Pancreas (tissue), 10 donors: ENCODE results near the gene MMS19. TPM values are rescaled to one million over a fixed set of nuclear protein-coding genes. Genes with fewer than 3 reads are reported as not detected.

Source experiments
- ATAC-seq, 4 donors: fragments of 200-7000 bp; cut with Tn5 transposase; one replicate each; pipeline versions ENCODE4 v1.8.0 to v1.9.1; 2020; ENCODE audit warnings: mild to moderate bottlenecking in 4 of 4, moderate library complexity in 4 of 4
- DNase-seq, 6 donors: peaks; one replicate each; pipeline ENCODE4 v3.0.0-alpha.2; 2020
- FAIRE-seq: peaks from 2 replicates; lab custom pipeline; 2012; peaks lifted over from hg19 to GRCh38; lab: Jason Lieb, UNC
- H3K27ac ChIP-seq, 4 donors: fragments of 200-600 bp; sonication (generic); 1 replicate in 3 of 4; 2 replicates in 1 of 4; pipeline versions ENCODE4 v1.5.0 to v1.8.0; 2020
- H3K27me3 ChIP-seq, 4 donors: fragments of 200-600 bp; one replicate each; pipeline ENCODE4 v1.8.0; 2021
- H3K36me3 ChIP-seq, 3 donors: fragments of 200-600 bp; sonication (generic) in 1 of 3; one replicate each; pipeline versions ENCODE4 v1.5.0 to v1.8.0; 2020 to 2021
- H3K4me1 ChIP-seq, 3 donors: fragments of 200-600 bp; one replicate each; pipeline ENCODE4 v1.8.0; 2021
- H3K4me3 ChIP-seq, 4 donors: fragments of 200-600 bp; sonication (generic) in 2 of 4; one replicate each; pipeline versions ENCODE4 v1.5.0 to v1.8.0; 2020 to 2021
- H3K9me3 ChIP-seq, 4 donors: fragments of 200-600 bp; one replicate each; pipeline ENCODE4 v1.8.0; 2021
- WGBS, 2 donors: extraction: QIAGEN DNeasy Blood & Tissue Kit; methylation state at CpG; one replicate each; pipeline ENCODE4 v1.1.7; 2013; 5-methylcytosine and 5-hydroxymethylcytosine counted together
- intact Hi-C, 3 donors: fragments of 100-400 bp; cut with DNase I; formaldehyde crosslinking; loops; one replicate each; pipeline versions ENCODE4 v1.11.1 to v1.14.2; 2022
- polyA plus RNA-seq, 2 donors: library from polyadenylated mRNA; stranded (reverse); fragments of 200-250 nt; gene quantifications; one replicate each; pipeline ENCODE4 v1.2.3, GENCODE V29; 2013
- total RNA-seq, 6 donors: library from RNA; stranded (reverse); fragmentation: NEBNext Ultra II Directional in 4 of 6; extraction: Animal tissue kit (Norgen Biotek cat#: 25700) in 4 of 6; gene quantifications; one replicate each; pipeline versions ENCODE4 v1.2.1 to v1.2.4, GENCODE V29; 2021 to 2023
- TF ChIP-seq, protein P1 (sequence below), 4 donors: fragments of 200-600 bp; sonication (generic) in 3 of 4; IDR thresholded peaks; one replicate each; pipeline versions ENCODE4 v1.5.0 to v1.8.0; 2021; ENCODE audit warnings: antibody characterized with exemption in 4 of 4
- donor health status: healthy with polysubstance abuse.
- donor health status: DM: no; HTN: no; CAD: no; lungs with moderate emphysema.
- donor health status: DM: no; HTN: no; CAD: no.
- donor health status: control.
- donor health status: control.
- donor health status: Bipolar disorder and iron deficiency.
- donor health status: DM: yes; HTN: yes; CAD: no.
- donor health status: DM: no; HTN: no; CAD: no.
- donor health status: DM: no; HTN: no; CAD: no.
- donor health status: DM: yes; HTN: yes; CAD: no.

Gene MMS19
- total and polyA plus RNA-seq, 8 donors = 18.0 to 65.7 (median 24.6) TPM

DNA sequence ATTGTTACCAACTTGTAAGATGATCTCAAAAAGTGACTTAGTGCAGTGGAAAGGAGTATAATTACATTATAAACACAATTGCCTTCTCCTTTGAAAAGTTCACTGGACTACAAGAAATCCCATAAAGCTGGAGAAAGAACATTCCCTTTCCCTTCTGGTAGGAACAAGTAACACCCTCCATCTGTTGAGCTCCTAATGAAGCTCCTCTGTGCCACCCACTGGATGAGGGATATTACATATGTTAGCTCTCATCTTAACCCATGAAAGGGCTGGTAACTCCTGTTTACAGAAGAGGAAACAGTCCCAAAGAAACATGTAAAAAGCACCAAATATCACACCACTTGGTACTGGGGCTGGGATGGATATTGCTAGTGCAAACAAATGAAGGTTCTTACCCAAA, 64.2 kb downstream of the MMS19 start:
- Histone ChIP-seq H3K4me3 (no peak overlapping the region), H3K36me3 (peaks cover 5 to 59% (median 21%) of the 10 kb centered on the region in 3 donors), H3K27me3 (no peaks in the 10 kb centered on the region), H3K27ac (no peak overlapping the region), H3K4me1 (no peaks in the 10 kb centered on the region), H3K9me3 (no peaks in the 10 kb centered on the region)
- FAIRE-seq = no peak
- DNase-seq = no peak
- ATAC-seq = peak in 1 of 4 donors; percentile 29
- intact Hi-C loops = no loop called here
- TF ChIP-seq, protein P1, sequence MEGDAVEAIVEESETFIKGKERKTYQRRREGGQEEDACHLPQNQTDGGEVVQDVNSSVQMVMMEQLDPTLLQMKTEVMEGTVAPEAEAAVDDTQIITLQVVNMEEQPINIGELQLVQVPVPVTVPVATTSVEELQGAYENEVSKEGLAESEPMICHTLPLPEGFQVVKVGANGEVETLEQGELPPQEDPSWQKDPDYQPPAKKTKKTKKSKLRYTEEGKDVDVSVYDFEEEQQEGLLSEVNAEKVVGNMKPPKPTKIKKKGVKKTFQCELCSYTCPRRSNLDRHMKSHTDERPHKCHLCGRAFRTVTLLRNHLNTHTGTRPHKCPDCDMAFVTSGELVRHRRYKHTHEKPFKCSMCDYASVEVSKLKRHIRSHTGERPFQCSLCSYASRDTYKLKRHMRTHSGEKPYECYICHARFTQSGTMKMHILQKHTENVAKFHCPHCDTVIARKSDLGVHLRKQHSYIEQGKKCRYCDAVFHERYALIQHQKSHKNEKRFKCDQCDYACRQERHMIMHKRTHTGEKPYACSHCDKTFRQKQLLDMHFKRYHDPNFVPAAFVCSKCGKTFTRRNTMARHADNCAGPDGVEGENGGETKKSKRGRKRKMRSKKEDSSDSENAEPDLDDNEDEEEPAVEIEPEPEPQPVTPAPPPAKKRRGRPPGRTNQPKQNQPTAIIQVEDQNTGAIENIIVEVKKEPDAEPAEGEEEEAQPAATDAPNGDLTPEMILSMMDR (IDR thresholded peaks at IDR 0.05) = no peak

DNA sequence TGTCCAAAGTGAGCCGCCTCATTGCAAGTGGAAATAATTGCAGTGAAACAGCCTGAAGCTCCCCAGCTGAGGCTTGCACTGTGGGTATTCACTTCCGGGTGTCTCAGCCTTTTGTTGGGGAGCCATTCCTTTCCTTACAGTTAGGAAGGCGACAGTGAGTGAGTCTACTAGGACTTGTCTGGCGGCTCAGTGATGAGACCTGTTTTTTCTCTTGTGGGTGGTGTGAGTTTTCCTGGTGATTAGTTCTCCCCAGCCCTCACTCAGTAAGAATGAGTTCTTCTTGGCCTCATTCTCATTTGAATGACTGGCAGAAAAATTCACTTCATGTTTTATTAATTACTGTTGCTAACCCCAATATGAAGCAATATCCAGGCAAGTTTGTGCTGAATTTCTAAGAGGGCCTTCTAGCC, 69.6 kb downstream of the MMS19 start:
- H3K9me3 ChIP-seq = no peaks in the 10 kb centered on the region
- ATAC-seq (no peak), DNase-seq (no peak), FAIRE-seq (no peak)
- 71 to 72% methylated on average over 4 of the region's 4 CpGs for WGBS, 2 donors
- intact Hi-C loops = no loop called here
- H3K27ac ChIP-seq = peak overlapping the region in 1 of 4 donors; percentile 92
- H3K36me3 ChIP-seq = peaks cover 0 to 19% (median 6%) of the 10 kb centered on the region in 3 donors
- no peak overlapping the region for H3K4me3 ChIP-seq
- peaks cover 8 to 17% (median 14%) of the 10 kb centered on the region in 3 donors for H3K4me1 ChIP-seq
- TF ChIP-seq, protein P1 (IDR thresholded peaks at IDR 0.05) = no peak
- H3K27me3 ChIP-seq = no peaks in the 10 kb centered on the region

DNA sequence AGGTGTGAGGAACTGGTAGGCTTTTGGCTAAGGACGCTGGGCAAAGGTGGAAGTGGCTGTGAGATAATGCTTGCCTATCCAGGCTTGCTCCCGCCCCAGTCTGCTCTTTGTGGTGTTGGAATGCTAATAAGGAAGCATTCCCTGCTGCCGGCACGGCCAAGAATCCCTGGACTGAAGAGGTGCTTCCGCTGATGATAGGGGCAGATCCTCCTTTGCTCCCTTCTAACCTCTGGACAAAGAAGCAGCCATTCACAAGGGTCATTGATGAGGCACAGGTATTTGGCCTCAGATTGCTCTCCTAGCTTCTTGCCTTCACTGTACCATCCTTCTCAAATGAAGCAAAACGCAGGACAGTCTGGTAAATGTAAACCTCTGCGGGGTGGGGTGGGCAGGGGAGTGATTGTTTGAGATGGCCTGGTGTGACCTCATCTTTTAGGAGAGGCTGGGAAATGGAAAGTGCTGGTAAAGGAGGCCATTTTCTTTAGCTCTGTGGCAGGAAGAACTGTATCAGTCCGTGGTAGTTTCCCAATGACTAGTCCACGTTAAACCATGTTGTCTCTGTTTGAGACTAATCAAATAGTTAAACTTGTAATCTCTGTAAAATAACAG, 70.5 kb downstream of the MMS19 start:
- intact Hi-C loops = no loop called here
- ATAC-seq (peak in 3 of 4 donors; percentile 11 to 16 (median 12)), FAIRE-seq (no peak), DNase-seq (peak in 2 of 6 donors; percentile 34 to 38)
- H3K36me3 ChIP-seq = peaks cover 0 to 18% (median 6%) of the 10 kb centered on the region in 3 donors
- H3K27me3 ChIP-seq = no peaks in the 10 kb centered on the region
- no peaks in the 10 kb centered on the region for H3K9me3 ChIP-seq
- H3K4me3 ChIP-seq = peak overlapping the region in 3 of 4 donors; percentile 75 to 90 (median 84)
- 18 to 25% methylated on average over 9 of the region's 9 CpGs for WGBS, 2 donors
- peaks cover 8 to 17% (median 14%) of the 10 kb centered on the region in 3 donors for H3K4me1 ChIP-seq
- TF ChIP-seq, protein P1 (IDR thresholded peaks at IDR 0.05) = no peak
- H3K27ac ChIP-seq = peak overlapping the region in 3 of 4 donors; percentile 33 to 92 (median 82)

DNA sequence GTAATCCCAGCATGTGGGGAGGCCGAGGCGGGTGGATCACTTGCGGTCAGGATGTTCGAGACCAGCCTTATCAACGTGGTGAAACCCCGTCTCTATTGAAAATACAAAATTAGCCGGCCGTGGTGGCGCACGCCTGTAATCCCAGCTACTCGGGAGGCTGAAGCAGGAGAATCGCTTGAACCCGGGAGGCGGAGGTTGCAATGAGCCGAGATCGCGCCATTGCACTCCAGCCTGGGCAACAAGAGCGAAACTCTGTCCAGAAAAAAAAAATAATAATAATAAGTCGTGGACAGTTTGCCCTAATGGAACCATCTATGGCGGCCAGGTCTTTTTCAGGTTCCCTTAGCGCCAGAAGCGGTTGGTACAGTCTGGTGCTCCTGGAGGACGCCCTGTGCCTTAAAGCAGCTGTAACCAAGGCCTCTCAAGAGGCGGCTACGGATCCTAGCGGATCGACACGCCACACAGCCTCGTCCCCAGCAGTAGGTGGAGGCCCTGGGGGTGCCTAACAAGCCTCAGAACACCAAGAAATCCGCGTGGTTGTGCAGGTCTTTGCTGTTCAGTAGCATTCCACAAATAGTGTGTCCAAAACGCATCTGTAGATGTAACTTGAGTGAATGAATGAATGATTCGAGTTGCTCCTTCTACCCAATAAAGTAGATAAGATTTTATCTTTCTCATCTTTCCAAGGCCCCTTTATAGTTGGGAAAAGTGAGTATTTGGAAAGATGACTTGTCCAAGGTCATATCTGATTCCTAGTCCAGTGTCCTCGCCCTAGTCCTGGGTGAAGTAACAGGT, 71.2 kb downstream of the MMS19 start:
- TF ChIP-seq, protein P1 (IDR thresholded peaks at IDR 0.05) = no peak
- H3K27ac ChIP-seq = peak overlapping the region; percentile 33 to 92 (median 68)
- ATAC-seq (peak in 3 of 4 donors; percentile 1 to 18 (median 1)), FAIRE-seq (no peak), DNase-seq (peak in 1 of 6 donors; percentile 34)
- peaks cover 8 to 17% (median 14%) of the 10 kb centered on the region in 3 donors for H3K4me1 ChIP-seq
- no peaks in the 10 kb centered on the region for H3K27me3 ChIP-seq
- H3K36me3 ChIP-seq = peaks cover 0 to 16% (median 6%) of the 10 kb centered on the region in 3 donors
- WGBS, 2 donors = 14 to 17% methylated on average over 34 of the region's 34 CpGs
- H3K9me3 ChIP-seq = no peaks in the 10 kb centered on the region
- peak overlapping the region; percentile 75 to 90 (median 82) for H3K4me3 ChIP-seq
- intact Hi-C loops = no loop called here
